Astrocyte (in vitro differentiated cells and primary cell): ENCODE results near the gene GPR21. TPM values are rescaled to one million over a fixed set of nuclear protein-coding genes. Genes with fewer than 3 reads are reported as not detected.

ENCODE experiments used
- DNase-seq: peaks from one replicate; pipeline ENCODE4 v3.0.0-alpha.2; 2010; ENCODE audit warnings: low read depth
- FAIRE-seq: peaks from 2 replicates; lab custom pipeline; 2011; peaks lifted over from hg19 to GRCh38; lab: Jason Lieb, UNC
- H2AFZ ChIP-seq: 2 replicates; pipeline ENCODE4 v1.6.0; 2012; ENCODE audit warnings: low read depth, low read length, inconsistent platforms
- H3K27ac ChIP-seq: 2 replicates; pipeline ENCODE4 v1.5.1; 2011; ENCODE audit warnings: low read depth, low read length, inconsistent platforms
- H3K27me3 ChIP-seq: 2 replicates; pipeline ENCODE4 v1.6.0; 2011; ENCODE audit warnings: low read length, inconsistent platforms; ENCODE audit not compliant: insufficient read depth
- H3K36me3 ChIP-seq: 2 replicates; pipeline ENCODE4 v1.5.1; 2011; ENCODE audit warnings: low read length, inconsistent platforms; ENCODE audit not compliant: insufficient read depth
- H3K4me1 ChIP-seq: 2 replicates; pipeline ENCODE4 v1.5.1; 2011; ENCODE audit warnings: low read length, inconsistent platforms; ENCODE audit not compliant: insufficient read depth
- H3K4me2 ChIP-seq: 2 replicates; pipeline ENCODE4 v1.6.0; 2012; ENCODE audit warnings: low read length, inconsistent platforms
- H3K4me3 ChIP-seq: 2 replicates; pipeline ENCODE4 v1.5.1; 2011; ENCODE audit warnings: low read depth, mild to moderate bottlenecking, low read length, inconsistent platforms; ENCODE audit not compliant: insufficient read depth
- H3K79me2 ChIP-seq: 2 replicates; pipeline ENCODE4 v1.6.0; 2012; ENCODE audit warnings: mild to moderate bottlenecking, low read length, inconsistent platforms; ENCODE audit not compliant: insufficient read depth
- H3K9ac ChIP-seq: 2 replicates; pipeline ENCODE4 v1.6.0; 2012; ENCODE audit warnings: mild to moderate bottlenecking, low read length, inconsistent platforms
- H3K9me3 ChIP-seq: 2 replicates; pipeline ENCODE4 v1.5.1; 2012; ENCODE audit warnings: low read depth, mild to moderate bottlenecking, low read length, inconsistent platforms; ENCODE audit not compliant: insufficient read depth
- H4K20me1 ChIP-seq: 2 replicates; pipeline ENCODE4 v1.6.0; 2012; ENCODE audit warnings: low read length, inconsistent platforms; ENCODE audit not compliant: insufficient read depth
- H3K27ac Mint-ChIP-seq: one replicate; pipeline ENCODE4 v1.8.0; 2021; ENCODE audit warnings: mild to moderate bottlenecking, mixed read lengths; ENCODE audit not compliant: unreplicated experiment
- H3K27me3 Mint-ChIP-seq: one replicate; pipeline ENCODE4 v1.8.0; 2021; ENCODE audit warnings: low read depth, mixed read lengths; ENCODE audit not compliant: unreplicated experiment
- H3K36me3 Mint-ChIP-seq: one replicate; pipeline ENCODE4 v1.8.0; 2021; ENCODE audit warnings: low read depth, mixed read lengths; ENCODE audit not compliant: unreplicated experiment
- H3K4me1 Mint-ChIP-seq: one replicate; pipeline ENCODE4 v1.8.0; 2021; ENCODE audit warnings: low read depth, mixed read lengths; ENCODE audit not compliant: unreplicated experiment
- H3K4me3 Mint-ChIP-seq: one replicate; pipeline ENCODE4 v1.8.0; 2021; ENCODE audit warnings: mild to moderate bottlenecking, moderate library complexity, mixed read lengths; ENCODE audit not compliant: unreplicated experiment
- H3K9me3 Mint-ChIP-seq: one replicate; pipeline ENCODE4 v1.8.0; 2021; ENCODE audit warnings: mild to moderate bottlenecking, mixed read lengths; ENCODE audit not compliant: unreplicated experiment
- CTCF ChIP-seq: IDR thresholded peaks from 2 replicates; pipeline ENCODE4 v1.5.1; 2011; ENCODE audit warnings: low read depth, mild to moderate bottlenecking, inconsistent platforms, low read length, moderate library complexity; ENCODE audit not compliant: insufficient read depth
- EZH2 ChIP-seq: IDR thresholded peaks from 2 replicates; pipeline ENCODE4 v1.6.1; 2012; ENCODE audit warnings: mild to moderate bottlenecking, low read length, inconsistent platforms; ENCODE audit not compliant: insufficient read depth
- total RNA-seq: library from RNA; stranded (reverse); gene quantifications from 2 replicates; pipeline ENCODE4 v1.2.1, GENCODE V29; 2021

Gene GPR21
- total RNA-seq, 1 donor from 2014 or later: 1.6 TPM

- no peak overlapping the region for H3K4me3 ChIP-seq
- peaks cover 8% of the 10 kb centered on the region for H3K36me3 Mint-ChIP-seq
- H3K9me3 ChIP-seq: no peaks in the 10 kb centered on the region
- DNase-seq (no peak), FAIRE-seq (no peak)
- H2AFZ ChIP-seq: no peak overlapping the region
- no peak overlapping the region for H3K4me2 ChIP-seq
- no peaks in the 10 kb centered on the region for H3K27me3 Mint-ChIP-seq
- H3K27me3 ChIP-seq: no peaks in the 10 kb centered on the region
- no peak overlapping the region for H3K4me3 Mint-ChIP-seq
- no peaks in the 10 kb centered on the region for H3K79me2 ChIP-seq
- TF ChIP-seq EZH2 (no peak), CTCF (no peak)
- H3K36me3 ChIP-seq: peaks cover 4% of the 10 kb centered on the region
- H3K4me1 Mint-ChIP-seq: peaks cover 29% of the 10 kb centered on the region
- no peak overlapping the region for H3K9ac ChIP-seq
- peaks cover 4% of the 10 kb centered on the region for H4K20me1 ChIP-seq
- H3K27ac ChIP-seq: no peak overlapping the region
- H3K9me3 Mint-ChIP-seq: no peaks in the 10 kb centered on the region
- H3K4me1 ChIP-seq: peaks cover 5% of the 10 kb centered on the region
- H3K27ac Mint-ChIP-seq: no peak overlapping the region
Measured at GRCh38 chr9:123031963-123032362, 1.5 kb upstream of the GPR21 start.

- Histone ChIP-seq H3K79me2 (no peaks in the 10 kb centered on the region), H3K4me1 (peaks cover 5% of the 10 kb centered on the region), H4K20me1 (peaks cover 4% of the 10 kb centered on the region), H3K4me3 (no peak overlapping the region), H3K27me3 (no peaks in the 10 kb centered on the region), H3K4me2 (no peak overlapping the region), H3K9me3 (no peaks in the 10 kb centered on the region), H3K9ac (no peak overlapping the region), H3K36me3 (peaks cover 4% of the 10 kb centered on the region), H2AFZ (no peak overlapping the region), H3K27ac (no peak overlapping the region)
- H3K27ac Mint-ChIP-seq: no peak overlapping the region
- H3K27me3 Mint-ChIP-seq: no peaks in the 10 kb centered on the region
- TF ChIP-seq EZH2 (no peak), CTCF (no peak)
- H3K4me3 Mint-ChIP-seq: peak overlapping the region; percentile 23
- peaks cover 7% of the 10 kb centered on the region for H3K36me3 Mint-ChIP-seq
- FAIRE-seq: no peak
- DNase-seq: no peak
- no peaks in the 10 kb centered on the region for H3K9me3 Mint-ChIP-seq
- H3K4me1 Mint-ChIP-seq: peaks cover 29% of the 10 kb centered on the region
Measured at GRCh38 chr9:123033864-123034601, 566 bp downstream of the GPR21 start.

GRCh38 chr9:123034881-123035510 is 1.5 kb downstream of the GPR21 start:
- no peaks in the 10 kb centered on the region for H3K9me3 Mint-ChIP-seq
- Histone ChIP-seq H3K9ac (no peak overlapping the region), H3K4me1 (peaks cover 5% of the 10 kb centered on the region), H3K9me3 (no peaks in the 10 kb centered on the region), H3K27ac (no peak overlapping the region), H4K20me1 (peaks cover 4% of the 10 kb centered on the region), H3K4me3 (no peak overlapping the region), H3K4me2 (no peak overlapping the region), H2AFZ (no peak overlapping the region), H3K36me3 (peaks cover 4% of the 10 kb centered on the region), H3K27me3 (no peaks in the 10 kb centered on the region), H3K79me2 (no peaks in the 10 kb centered on the region)
- H3K4me3 Mint-ChIP-seq: peak overlapping the region; percentile 61
- FAIRE-seq (no peak), DNase-seq (no peak)
- H3K27ac Mint-ChIP-seq: peak overlapping the region; percentile 73
- TF ChIP-seq CTCF (no peak), EZH2 (no peak)
- peaks cover 4% of the 10 kb centered on the region for H3K36me3 Mint-ChIP-seq
- H3K27me3 Mint-ChIP-seq: no peaks in the 10 kb centered on the region
- peaks cover 33% of the 10 kb centered on the region for H3K4me1 Mint-ChIP-seq
